GM19463 (cell line): ENCODE results near the gene KIF11.

Experiments
- ATAC-seq: cut with Tn5 transposase; IDR thresholded peaks from one replicate; pipeline ENCODE4 v1.9.1; 2021; ENCODE audit warnings: mild to moderate bottlenecking, moderate library complexity; ENCODE audit not compliant: unreplicated experiment

KIF11 gene

GRCh38 chr10:92699518-92700381 lies 106.8 kb downstream of the KIF11 start:
- no peak for ATAC-seq

GRCh38 chr10:92702301-92702916 lies 109.5 kb downstream of the KIF11 start:
- ATAC-seq, result no peak
